Testis (tissue), 3 donors: ENCODE results near the gene EDARADD. TPM values are rescaled to one million over a fixed set of nuclear protein-coding genes. Genes with fewer than 3 reads are reported as not detected.

Experiments
- DNase-seq: peaks from one replicate; pipeline ENCODE4 v3.0.0-alpha.2; 2019
- H3K27ac ChIP-seq, 2 donors: fragments of 200-600 bp; sonication (generic); one replicate each; pipeline ENCODE4 v1.5.1; 2019
- H3K27me3 ChIP-seq: fragments of 200-600 bp; sonication (generic); one replicate; pipeline ENCODE4 v1.5.1; 2019
- H3K36me3 ChIP-seq: fragments of 200-600 bp; sonication (generic); one replicate; pipeline ENCODE4 v1.5.1; 2017; ENCODE audit warnings: low read depth; ENCODE audit errors: missing control alignments
- H3K4me1 ChIP-seq: fragments of 200-600 bp; sonication (generic); one replicate; pipeline ENCODE4 v1.5.1; 2019
- H3K4me3 ChIP-seq, 2 donors: fragments of 200-600 bp; sonication (generic); one replicate each; pipeline ENCODE4 v1.5.1; 2017 to 2019
- H3K9me3 ChIP-seq: fragments of 200-600 bp; sonication (generic); one replicate; pipeline ENCODE4 v1.5.1; 2017
- CTCF ChIP-seq, 3 experiments: fragments of 450-650 bp in 2 of 3; fragments of 200-600 bp in 1 of 3; sonication (generic) in 1 of 3; IDR thresholded peaks; one replicate each; pipeline ENCODE4 v1.5.1; 2016 to 2019; ENCODE audit warnings: antibody characterized with exemption in 3 of 3, mild to moderate bottlenecking in 2 of 3, moderate library complexity in 1 of 3
- POLR2A ChIP-seq: fragments of 450-650 bp; IDR thresholded peaks from one replicate; pipeline ENCODE4 v1.6.1; 2017; ENCODE audit warnings: antibody characterized with exemption, mild to moderate bottlenecking, moderate library complexity
- WGBS, 2 donors: methylation state at CpG; one replicate each; pipeline ENCODE4 v1.1.5; 2018; 5-methylcytosine and 5-hydroxymethylcytosine counted together
- intact Hi-C: fragments of 100-400 bp; cut with DNase I; formaldehyde crosslinking; loops from one replicate; pipeline ENCODE4 v1.15.1; 2023; ENCODE audit warnings: low total_unique reads
- polyA plus RNA-seq: library from polyadenylated mRNA; stranded (reverse); fragments of 350-450 nt; fragmentation: Illumina TruSeq; extraction: RNeasy Lipid Tissue Mini Kit (QIAGEN cat#74804); gene quantifications from one replicate; pipeline ENCODE4 v1.2.3, GENCODE V29; 2014; ENCODE audit warnings: low read depth, low replicate concordance; ENCODE audit not compliant: insufficient read depth
- total RNA-seq, 2 donors: library from RNA; depleted of rRNA; stranded (reverse); fragments of >200 nt; gene quantifications; one replicate each; pipeline ENCODE4 v1.2.3, GENCODE V29; 2016

Gene EDARADD
- total and polyA plus RNA-seq, 3 donors from 2014 or later = 3.2 to 5.8 (median 3.9) TPM

- DNase-seq = no peak
- Histone ChIP-seq H3K27ac (no peak overlapping the region), H3K27me3 (no peaks in the 10 kb centered on the region), H3K36me3 (no peaks in the 10 kb centered on the region), H3K9me3 (no peaks in the 10 kb centered on the region), H3K4me1 (no peaks in the 10 kb centered on the region), H3K4me3 (no peak overlapping the region)
- intact Hi-C loops = no loop called here
- TF ChIP-seq POLR2A (no peak), CTCF (IDR thresholded peaks at IDR 0.05) (no peak)
Observed at GRCh38 chr1:236429715-236430274, 35.7 kb downstream of the EDARADD start.

GRCh38 chr1:236433819-236434315 lies 39.8 kb downstream of the EDARADD start:
- no peaks in the 10 kb centered on the region for H3K27me3 ChIP-seq
- no peak overlapping the region for H3K27ac ChIP-seq
- H3K9me3 ChIP-seq = no peaks in the 10 kb centered on the region
- TF ChIP-seq CTCF (IDR thresholded peaks at IDR 0.05) (no peak), POLR2A (no peak)
- H3K4me3 ChIP-seq = no peak overlapping the region
- H3K36me3 ChIP-seq = no peaks in the 10 kb centered on the region
- no peak for DNase-seq
- intact Hi-C loops = no loop called here
- H3K4me1 ChIP-seq = no peaks in the 10 kb centered on the region
- WGBS, 2 donors = 92 to 96% methylated on average over 6 of the region's 6 CpGs

GRCh38 chr1:236438614-236439013 lies 44.5 kb downstream of the EDARADD start:
- Histone ChIP-seq H3K4me1 (no peaks in the 10 kb centered on the region), H3K27ac (no peak overlapping the region), H3K4me3 (no peak overlapping the region), H3K9me3 (no peaks in the 10 kb centered on the region), H3K27me3 (no peaks in the 10 kb centered on the region), H3K36me3 (no peaks in the 10 kb centered on the region)
- TF ChIP-seq CTCF (IDR thresholded peaks at IDR 0.05) (no peak), POLR2A (no peak)
- intact Hi-C loops = no loop called here
- 87 to 89% methylated on average over 9 of the region's 9 CpGs for WGBS, 2 donors
- no peak for DNase-seq

GRCh38 chr1:236440373-236440772 lies 46.3 kb downstream of the EDARADD start:
- no peak overlapping the region for H3K27ac ChIP-seq
- no peak for DNase-seq
- no peak for TF ChIP-seq POLR2A
- no peak for TF ChIP-seq CTCF (IDR thresholded peaks at IDR 0.05)
- H3K27me3 ChIP-seq = no peaks in the 10 kb centered on the region
- intact Hi-C loops = no loop called here
- H3K9me3 ChIP-seq = no peaks in the 10 kb centered on the region
- no peak overlapping the region for H3K4me3 ChIP-seq
- WGBS, 2 donors = 88 to 91% methylated on average over 2 of the region's 2 CpGs
- H3K36me3 ChIP-seq = no peaks in the 10 kb centered on the region
- H3K4me1 ChIP-seq = no peaks in the 10 kb centered on the region

GRCh38 chr1:236450779-236451178 lies 56.7 kb downstream of the EDARADD start:
- DNase-seq = no peak
- no peak overlapping the region for H3K4me3 ChIP-seq
- intact Hi-C loops = no loop called here
- no peaks in the 10 kb centered on the region for H3K36me3 ChIP-seq
- no peak overlapping the region for H3K27ac ChIP-seq
- no peaks in the 10 kb centered on the region for H3K4me1 ChIP-seq
- H3K27me3 ChIP-seq = no peaks in the 10 kb centered on the region
- 80 to 97% methylated on average over 5 of the region's 5 CpGs for WGBS, 2 donors
- no peak for TF ChIP-seq POLR2A
- no peak for TF ChIP-seq CTCF (IDR thresholded peaks at IDR 0.05)
- H3K9me3 ChIP-seq = no peaks in the 10 kb centered on the region
